GM23338 (cell line): ENCODE measurements around the gene RAC2. TPM values are rescaled to one million over a fixed set of nuclear protein-coding genes. Genes with fewer than 3 reads are reported as not detected.

Experiments
- ATAC-seq: fragments of 200-7000 bp; cut with Tn5 transposase; 3 replicates; pipeline ENCODE4 v1.9.1; 2020
- DNase-seq: peaks from one replicate; pipeline ENCODE4 v3.0.0-alpha.2; 2015; ENCODE audit warnings: low spot score
- H2AFZ ChIP-seq: fragments of 200-600 bp; sonication (generic); 2 replicates; pipeline ENCODE4 v1.8.0; 2016; ENCODE audit warnings: antibody characterized with exemption, mild to moderate bottlenecking, moderate library complexity
- H3F3A ChIP-seq: fragments of 200-600 bp; sonication (generic); replicated peaks from 2 replicates; pipeline ENCODE4 v1.8.0; 2017; ENCODE audit warnings: antibody characterized with exemption, mixed run types, low read depth
- H3K27ac ChIP-seq: fragments of 200-600 bp; sonication (generic); 2 replicates; pipeline ENCODE4 v1.6.1; 2016; ENCODE audit warnings: low read depth
- H3K27me3 ChIP-seq: fragments of 200-600 bp; sonication (generic); 2 replicates; pipeline ENCODE4 v1.8.0; 2016; ENCODE audit warnings: mild to moderate bottlenecking, mixed run types, moderate library complexity; ENCODE audit not compliant: insufficient read depth
- H3K36me3 ChIP-seq: fragments of 200-600 bp; sonication (generic); 2 replicates; pipeline ENCODE4 v1.8.0; 2016; ENCODE audit warnings: mild to moderate bottlenecking; ENCODE audit not compliant: insufficient read depth
- H3K4me1 ChIP-seq: fragments of 200-600 bp; sonication (generic); 2 replicates; pipeline ENCODE4 v1.8.0; 2016; ENCODE audit warnings: mild to moderate bottlenecking, moderate library complexity; ENCODE audit not compliant: insufficient read depth
- H3K4me2 ChIP-seq: fragments of 200-600 bp; sonication (generic); 2 replicates; pipeline ENCODE4 v1.7.1; 2017; ENCODE audit warnings: mixed run types
- H3K4me3 ChIP-seq: fragments of 200-600 bp; sonication (generic); 2 replicates; pipeline ENCODE4 v1.6.1; 2016; ENCODE audit warnings: mixed run types
- H3K79me2 ChIP-seq: fragments of 200-600 bp; sonication (generic); replicated peaks from 2 replicates; pipeline ENCODE4 v1.8.0; 2017; ENCODE audit warnings: mild to moderate bottlenecking; ENCODE audit not compliant: insufficient read depth
- H3K9me2 ChIP-seq: fragments of 200-600 bp; sonication (generic); 2 replicates; pipeline ENCODE4 v1.8.0; 2017; ENCODE audit not compliant: insufficient read depth
- H4K20me1 ChIP-seq: fragments of 200-600 bp; sonication (generic); replicated peaks from 2 replicates; pipeline ENCODE4 v1.8.0; 2017; ENCODE audit warnings: mild to moderate bottlenecking; ENCODE audit not compliant: insufficient read depth
- H3K27ac Mint-ChIP-seq: 2 replicates; pipeline ENCODE4 v1.8.0; 2020; ENCODE audit warnings: inconsistent platforms, mild to moderate bottlenecking, moderate library complexity, mixed read lengths
- H3K27me3 Mint-ChIP-seq: 3 replicates; pipeline ENCODE4 v1.8.0; 2022; ENCODE audit warnings: low read depth, mild to moderate bottlenecking, moderate library complexity, mixed read lengths, inconsistent platforms; ENCODE audit not compliant: insufficient read depth, poor library complexity
- H3K36me3 Mint-ChIP-seq: 3 replicates; pipeline ENCODE4 v1.8.0; 2021; ENCODE audit warnings: low read depth, mild to moderate bottlenecking, inconsistent platforms, moderate library complexity, mixed read lengths
- H3K4me1 Mint-ChIP-seq: 3 replicates; pipeline ENCODE4 v1.8.0; 2020; ENCODE audit warnings: mild to moderate bottlenecking, inconsistent platforms, mixed read lengths
- H3K4me3 Mint-ChIP-seq: 3 replicates; pipeline ENCODE4 v1.8.0; 2021; ENCODE audit warnings: moderate library complexity, mild to moderate bottlenecking, inconsistent platforms, mixed read lengths
- H3K9me3 Mint-ChIP-seq: 3 replicates; pipeline ENCODE4 v1.8.0; 2020; ENCODE audit warnings: moderate library complexity, mild to moderate bottlenecking, inconsistent platforms, mixed read lengths
- EZH2 ChIP-seq: fragments of 200-600 bp; sonication (generic); IDR thresholded peaks from one replicate; pipeline ENCODE4 v1.8.0; 2017; ENCODE audit warnings: antibody characterized with exemption, mild to moderate bottlenecking, low read depth; ENCODE audit not compliant: unreplicated experiment
- EZH2phosphoT487 ChIP-seq: fragments of 200-600 bp; sonication (generic); IDR thresholded peaks from one replicate; pipeline ENCODE4 v1.8.1; 2018; ENCODE audit warnings: antibody characterized with exemption; ENCODE audit not compliant: unreplicated experiment
- NANOG ChIP-seq: IDR thresholded peaks from 2 replicates; pipeline ENCODE4 v1.6.1; 2016; ENCODE audit warnings: antibody characterized with exemption, borderline replicate concordance
- STAT1 ChIP-seq: IDR thresholded peaks from one replicate; pipeline ENCODE4 v1.6.1; 2016; ENCODE audit warnings: antibody characterized with exemption; ENCODE audit not compliant: unreplicated experiment
- ZNF114 ChIP-seq: fragments of 250-450 bp; sonication (Bioruptor Pico); IDR thresholded peaks from 2 replicates; pipeline ENCODE4 v1.5.0; 2020; ENCODE audit warnings: mild to moderate bottlenecking, moderate library complexity
- ZNF331 ChIP-seq: fragments of 250-450 bp; sonication (Bioruptor Pico); IDR thresholded peaks from 2 replicates; pipeline ENCODE4 v1.5.0; 2020; ENCODE audit warnings: low read depth, mild to moderate bottlenecking, moderate library complexity
- ZNF462 ChIP-seq: fragments of 250-450 bp; sonication (Bioruptor Pico); IDR thresholded peaks from 2 replicates; pipeline ENCODE4 v1.5.0; 2020; ENCODE audit warnings: mild to moderate bottlenecking, moderate library complexity
- polyA plus RNA-seq: library from polyadenylated mRNA; unstranded; fragments of >200 nt; fragmentation: Nextera tagmentation; extraction: Ambion mirVana; gene quantifications from 2 replicates; pipeline ENCODE4 v1.2.1, GENCODE V29; 2016
- total RNA-seq: library from RNA; depleted of rRNA; stranded (reverse); fragments of >200 nt; shearing (Covaris generic); gene quantifications from 2 replicates; pipeline ENCODE4 v1.2.3, GENCODE V29; 2014
- TF ChIP-seq, protein P1 (sequence below): IDR thresholded peaks from 2 replicates; pipeline ENCODE4 v1.6.1; 2016; ENCODE audit warnings: antibody characterized with exemption

Gene RAC2
- total and polyA plus RNA-seq, 2 experiments from 2014 or later, result 2.4 to 2.7 TPM

GRCh38 chr22:37192204-37192603, 51.9 kb downstream of the RAC2 start (continued):
- TF ChIP-seq ZNF462 (no peak), ZNF114 (no peak), NANOG (no peak), EZH2 (no peak)

- Histone ChIP-seq H3K4me2 (no peak overlapping the region), H3F3A (peaks cover 10% of the 10 kb centered on the region; the same call in 1 of the 2 replicates), H3K36me3 (peaks cover 5% of the 10 kb centered on the region; the same call in 1 of the 2 replicates), H3K4me3 (no peak overlapping the region), H3K27ac (no peak overlapping the region), H4K20me1 (no peaks in the 10 kb centered on the region), H3K9me2 (no peaks in the 10 kb centered on the region), H3K27me3 (no peaks in the 10 kb centered on the region), H3K79me2 (no peaks in the 10 kb centered on the region), H2AFZ (no peak overlapping the region), H3K4me1 (peaks cover 33% of the 10 kb centered on the region)
- no peak for DNase-seq
- no peak overlapping the region for H3K27ac Mint-ChIP-seq
- H3K4me1 Mint-ChIP-seq, result peaks cover 30% of the 10 kb centered on the region
- peaks cover 10% of the 10 kb centered on the region for H3K27me3 Mint-ChIP-seq
- TF ChIP-seq ZNF331 (CRISPR knock-in tag) (no peak), EZH2phosphoT487 (no peak), ZNF462 (no peak), STAT1 (no peak), ZNF114 (no peak)
- TF ChIP-seq, protein P1, sequence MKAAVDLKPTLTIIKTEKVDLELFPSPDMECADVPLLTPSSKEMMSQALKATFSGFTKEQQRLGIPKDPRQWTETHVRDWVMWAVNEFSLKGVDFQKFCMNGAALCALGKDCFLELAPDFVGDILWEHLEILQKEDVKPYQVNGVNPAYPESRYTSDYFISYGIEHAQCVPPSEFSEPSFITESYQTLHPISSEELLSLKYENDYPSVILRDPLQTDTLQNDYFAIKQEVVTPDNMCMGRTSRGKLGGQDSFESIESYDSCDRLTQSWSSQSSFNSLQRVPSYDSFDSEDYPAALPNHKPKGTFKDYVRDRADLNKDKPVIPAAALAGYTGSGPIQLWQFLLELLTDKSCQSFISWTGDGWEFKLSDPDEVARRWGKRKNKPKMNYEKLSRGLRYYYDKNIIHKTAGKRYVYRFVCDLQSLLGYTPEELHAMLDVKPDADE, result no peak
- H3K9me3 Mint-ChIP-seq, result peaks cover 23% of the 10 kb centered on the region
- H3K4me3 Mint-ChIP-seq, result no peak overlapping the region
- peaks cover 39% of the 10 kb centered on the region for H3K36me3 Mint-ChIP-seq
- ATAC-seq, result no peak
Observed at GRCh38 chr22:37190262-37190780, 53.7 kb downstream of the RAC2 start.
